KOPT-K1 (cell line): Measurements from ENCODE around the gene RTN3.
"Not testable (repeated sequence)": the region's sequence is repeated elsewhere in the genome, so short reads cannot be mapped to it uniquely, and the experiment has no call there.

Experiments used
- H3K27ac ChIP-seq: fragments of 200-600 bp; sonication (generic); 2 replicates; pipeline ENCODE4 v1.5.1; 2016; ENCODE audit warnings: antibody characterized with exemption, mild to moderate bottlenecking, low read depth, low read length; ENCODE audit not compliant: poor library complexity, severe bottlenecking
- H3K36me3 ChIP-seq: fragments of 200-600 bp; sonication (generic); 2 replicates; pipeline ENCODE4 v1.5.1; 2017; ENCODE audit warnings: antibody characterized with exemption, mild to moderate bottlenecking, low read length, moderate library complexity; ENCODE audit not compliant: insufficient read depth
- H3K9me3 ChIP-seq: fragments of 200-600 bp; sonication (generic); 2 replicates; pipeline ENCODE4 v1.5.1; 2017; ENCODE audit warnings: antibody characterized with exemption, low read length, mild to moderate bottlenecking; ENCODE audit not compliant: insufficient read depth, poor library complexity, severe bottlenecking

RTN3 gene, protein sequence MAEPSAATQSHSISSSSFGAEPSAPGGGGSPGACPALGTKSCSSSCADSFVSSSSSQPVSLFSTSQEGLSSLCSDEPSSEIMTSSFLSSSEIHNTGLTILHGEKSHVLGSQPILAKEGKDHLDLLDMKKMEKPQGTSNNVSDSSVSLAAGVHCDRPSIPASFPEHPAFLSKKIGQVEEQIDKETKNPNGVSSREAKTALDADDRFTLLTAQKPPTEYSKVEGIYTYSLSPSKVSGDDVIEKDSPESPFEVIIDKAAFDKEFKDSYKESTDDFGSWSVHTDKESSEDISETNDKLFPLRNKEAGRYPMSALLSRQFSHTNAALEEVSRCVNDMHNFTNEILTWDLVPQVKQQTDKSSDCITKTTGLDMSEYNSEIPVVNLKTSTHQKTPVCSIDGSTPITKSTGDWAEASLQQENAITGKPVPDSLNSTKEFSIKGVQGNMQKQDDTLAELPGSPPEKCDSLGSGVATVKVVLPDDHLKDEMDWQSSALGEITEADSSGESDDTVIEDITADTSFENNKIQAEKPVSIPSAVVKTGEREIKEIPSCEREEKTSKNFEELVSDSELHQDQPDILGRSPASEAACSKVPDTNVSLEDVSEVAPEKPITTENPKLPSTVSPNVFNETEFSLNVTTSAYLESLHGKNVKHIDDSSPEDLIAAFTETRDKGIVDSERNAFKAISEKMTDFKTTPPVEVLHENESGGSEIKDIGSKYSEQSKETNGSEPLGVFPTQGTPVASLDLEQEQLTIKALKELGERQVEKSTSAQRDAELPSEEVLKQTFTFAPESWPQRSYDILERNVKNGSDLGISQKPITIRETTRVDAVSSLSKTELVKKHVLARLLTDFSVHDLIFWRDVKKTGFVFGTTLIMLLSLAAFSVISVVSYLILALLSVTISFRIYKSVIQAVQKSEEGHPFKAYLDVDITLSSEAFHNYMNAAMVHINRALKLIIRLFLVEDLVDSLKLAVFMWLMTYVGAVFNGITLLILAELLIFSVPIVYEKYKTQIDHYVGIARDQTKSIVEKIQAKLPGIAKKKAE

DNA sequence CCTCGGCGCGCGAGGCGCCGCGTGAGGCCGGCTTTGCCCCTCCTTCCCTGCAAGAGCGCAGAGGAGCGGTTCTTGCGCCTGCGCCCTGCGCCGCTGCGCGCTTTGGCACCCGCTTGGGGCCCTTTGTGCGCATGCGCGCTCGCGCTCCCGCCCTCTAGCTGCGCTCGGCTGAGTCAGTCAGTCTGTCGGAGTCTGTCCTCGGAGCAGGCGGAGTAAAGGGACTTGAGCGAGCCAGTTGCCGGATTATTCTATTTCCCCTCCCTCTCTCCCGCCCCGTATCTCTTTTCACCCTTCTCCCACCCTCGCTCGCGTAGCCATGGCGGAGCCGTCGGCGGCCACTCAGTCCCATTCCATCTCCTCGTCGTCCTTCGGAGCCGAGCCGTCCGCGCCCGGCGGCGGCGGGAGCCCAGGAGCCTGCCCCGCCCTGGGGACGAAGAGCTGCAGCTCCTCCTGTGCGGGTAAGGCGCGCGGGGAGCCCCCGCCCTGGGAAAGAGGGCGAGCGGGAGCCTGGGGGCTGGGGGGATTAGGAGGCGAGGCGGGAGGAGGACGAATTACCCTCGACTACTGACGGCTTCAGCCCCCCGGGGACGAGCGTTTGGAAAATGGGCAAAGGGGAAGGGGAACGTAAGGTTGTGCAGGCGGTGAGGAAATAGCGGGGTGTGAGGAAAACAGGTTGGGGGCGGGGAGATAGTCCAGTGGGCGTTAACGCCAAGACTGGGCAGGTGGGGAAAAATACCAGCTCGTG is at the start of gene RTN3:
RTN3 (plus strand) TSS at position 180 of the 745 bp plus-strand sequence; CDS start at position 317, 137 bp downstream.
- Histone ChIP-seq H3K27ac (peak within 1 kb of the TSS; percentile 81), H3K9me3 (no peaks in the 10 kb centered on the region), H3K36me3 (no peaks in the 10 kb centered on the region)

GRCh38 chr11:63635762-63636465 is 45.4 kb upstream of the RTN3 start:
- H3K36me3 ChIP-seq = peaks cover 81% of the 10 kb centered on the region
- no peak overlapping the region for H3K27ac ChIP-seq
- no peaks in the 10 kb centered on the region for H3K9me3 ChIP-seq

GRCh38 chr11:63638436-63638835 is 42.9 kb upstream of the RTN3 start:
- H3K9me3 ChIP-seq, H3K27ac ChIP-seq: not testable (repeated sequence)
- peaks cover 81% of the 10 kb centered on the region for H3K36me3 ChIP-seq

DNA sequence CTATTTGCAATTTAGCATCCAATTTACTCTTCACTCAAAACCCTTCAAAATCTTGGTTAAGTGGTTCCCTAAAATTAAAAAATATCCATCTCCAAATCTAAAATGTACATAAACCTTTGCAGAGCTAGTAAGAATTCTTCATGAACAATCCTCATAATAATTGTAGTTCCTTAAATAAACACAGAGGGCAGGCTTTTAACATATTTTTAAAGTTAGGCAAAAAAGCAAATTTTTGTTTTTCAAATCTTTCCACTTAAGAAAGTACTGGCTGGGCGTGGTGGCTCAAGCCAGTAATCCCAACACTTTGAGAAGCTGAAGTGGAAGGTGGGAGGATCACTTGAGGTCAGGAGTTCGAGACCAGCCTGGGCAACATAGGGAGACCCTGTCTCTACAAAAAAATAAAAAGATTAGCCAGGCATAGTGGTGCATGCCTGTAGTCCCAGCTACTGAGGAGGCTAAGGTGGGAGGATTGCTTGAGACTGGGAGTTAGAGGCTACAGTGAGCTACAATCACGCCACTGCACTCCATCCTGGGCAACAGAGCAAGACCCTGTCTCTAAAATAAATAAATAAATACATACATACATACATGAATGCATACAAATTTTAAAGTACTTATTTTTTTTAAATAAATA is 42.0 kb upstream of the RTN3 start:
- Histone ChIP-seq H3K36me3 (peaks cover 83% of the 10 kb centered on the region), H3K9me3 (no peaks in the 10 kb centered on the region), H3K27ac (no peak overlapping the region)

- no peaks in the 10 kb centered on the region for H3K9me3 ChIP-seq
- H3K36me3 ChIP-seq = peaks cover 85% of the 10 kb centered on the region
- no peak overlapping the region for H3K27ac ChIP-seq
Observed at GRCh38 chr11:63641727-63642126, 39.6 kb upstream of the RTN3 start.

- H3K9me3 ChIP-seq = no peaks in the 10 kb centered on the region
- no peak overlapping the region for H3K27ac ChIP-seq
- H3K36me3 ChIP-seq = peaks cover 87% of the 10 kb centered on the region
Observed at GRCh38 chr11:63643205-63643604, 38.1 kb upstream of the RTN3 start.

DNA sequence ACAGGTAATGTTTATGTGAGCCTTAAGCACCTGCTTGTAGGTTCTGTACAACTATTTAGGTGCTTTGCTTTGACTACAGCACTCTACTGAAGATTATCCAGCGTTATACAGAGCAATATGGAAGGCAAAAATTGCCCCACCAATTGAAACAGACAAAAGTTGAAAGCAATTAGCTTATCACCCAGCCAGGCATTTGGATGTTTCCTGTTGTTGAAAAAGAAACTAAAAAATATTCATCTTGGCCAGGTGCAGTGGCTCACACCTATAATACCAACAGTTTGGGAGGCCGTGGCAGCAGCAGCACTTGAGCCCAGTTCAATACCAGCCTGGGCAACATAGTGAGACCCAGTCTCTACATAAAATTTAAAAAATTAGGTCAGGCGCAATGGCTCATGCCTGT is 28.6 kb upstream of the RTN3 start:
- Histone ChIP-seq H3K9me3 (no peaks in the 10 kb centered on the region), H3K36me3 (peaks cover 84% of the 10 kb centered on the region), H3K27ac (peak overlapping the region; percentile 65)

GRCh38 chr11:63660972-63661371 is 20.3 kb upstream of the RTN3 start:
- peaks cover 46% of the 10 kb centered on the region for H3K36me3 ChIP-seq
- H3K9me3 ChIP-seq = no peaks in the 10 kb centered on the region
- no peak overlapping the region for H3K27ac ChIP-seq

GRCh38 chr11:63663809-63664208 is 17.5 kb upstream of the RTN3 start:
- Histone ChIP-seq H3K27ac (no peak overlapping the region), H3K36me3 (peaks cover 46% of the 10 kb centered on the region), H3K9me3 (no peaks in the 10 kb centered on the region)

GRCh38 chr11:63666874-63667273 is 14.4 kb upstream of the RTN3 start:
- no peak overlapping the region for H3K27ac ChIP-seq
- no peaks in the 10 kb centered on the region for H3K9me3 ChIP-seq
- peaks cover 42% of the 10 kb centered on the region for H3K36me3 ChIP-seq

GRCh38 chr11:63667995-63668795 is 13.1 kb upstream of the RTN3 start:
- Histone ChIP-seq H3K36me3 (peaks cover 42% of the 10 kb centered on the region), H3K27ac (no peak overlapping the region), H3K9me3 (no peaks in the 10 kb centered on the region)

DNA sequence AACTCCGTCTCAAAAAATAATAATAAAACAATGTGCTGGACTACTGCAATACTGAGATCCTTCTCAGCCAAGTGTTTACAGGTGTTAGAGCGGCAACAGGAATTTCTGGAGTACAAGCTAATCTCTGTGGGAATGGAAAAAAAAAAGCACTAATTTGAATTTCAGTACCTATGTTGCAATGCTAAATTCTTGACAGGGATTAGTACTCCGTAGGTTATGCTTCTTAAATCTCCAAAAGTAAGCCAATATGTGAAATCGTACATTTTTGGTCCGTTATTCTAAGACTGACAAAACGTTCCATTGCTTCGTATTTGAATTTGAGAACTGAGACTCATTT is 11.2 kb upstream of the RTN3 start:
- Histone ChIP-seq H3K36me3 (peaks cover 37% of the 10 kb centered on the region), H3K27ac (peak overlapping the region; percentile 85), H3K9me3 (no peaks in the 10 kb centered on the region)
